Gastrocnemius medialis (tissue), 4 donors: Measurements from ENCODE around the gene ALKBH4. TPM values are rescaled to one million over a fixed set of nuclear protein-coding genes. Genes with fewer than 3 reads are reported as not detected.
A peak's percentile ranks its signal among the peaks of the same experiment; 100 is the strongest.

Source experiments
- ATAC-seq, 2 donors: fragments of 150-250 bp; one replicate each; pipeline ENCODE4 v1.9.1; 2016
- DNase-seq, 2 donors: peaks; one replicate each; pipeline ENCODE4 v3.0.0-alpha.2; 2019
- H3K27ac ChIP-seq, 4 donors: fragments of 200-600 bp; sonication (generic); 1 replicate in 1 of 4; 2 replicates in 3 of 4; pipeline ENCODE4 v1.5.1; 2016 to 2018; ENCODE audit warnings: mild to moderate bottlenecking in 2 of 4, moderate library complexity in 1 of 4
- H3K27me3 ChIP-seq, 3 donors: fragments of 200-600 bp; sonication (generic) in 2 of 3; 1 replicate in 1 of 3; 2 replicates in 2 of 3; pipeline versions ENCODE4 v1.5.1 to v1.6.0; 2016 to 2019; ENCODE audit warnings: mild to moderate bottlenecking in 1 of 3, moderate library complexity in 1 of 3
- H3K36me3 ChIP-seq, 2 donors: fragments of 200-600 bp; sonication (generic) in 1 of 2; one replicate each; pipeline ENCODE4 v1.5.1; 2017 to 2018
- H3K4me1 ChIP-seq, 2 donors: fragments of 200-600 bp; sonication (generic) in 1 of 2; one replicate each; pipeline ENCODE4 v1.5.1; 2016 to 2017; ENCODE audit warnings: mild to moderate bottlenecking in 2 of 2
- H3K4me3 ChIP-seq, 4 donors: fragments of 200-600 bp; sonication (generic) in 3 of 4; 1 replicate in 1 of 4; 2 replicates in 3 of 4; pipeline ENCODE4 v1.5.1; 2016 to 2019; ENCODE audit warnings: mild to moderate bottlenecking in 2 of 4
- H3K9me3 ChIP-seq, 3 donors: fragments of 200-600 bp; sonication (generic) in 2 of 3; 1 replicate in 1 of 3; 2 replicates in 2 of 3; pipeline ENCODE4 v1.5.1; 2016 to 2019
- CTCF ChIP-seq, 5 experiments: fragments of 450-650 bp in 3 of 5; fragments of 200-600 bp in 2 of 5; sonication (generic) in 2 of 5; IDR thresholded peaks in 4 of 5; conservative IDR thresholded peaks in 1 of 5; 1 replicate in 4 of 5; 2 replicates in 1 of 5; pipeline ENCODE4 v1.5.1; 2016 to 2019; ENCODE audit warnings: antibody characterized with exemption in 5 of 5, mild to moderate bottlenecking in 3 of 5, moderate library complexity in 3 of 5
- POLR2A ChIP-seq, 2 donors: fragments of 450-650 bp; IDR thresholded peaks; one replicate each; pipeline ENCODE4 v1.6.1; 2017; ENCODE audit warnings: antibody characterized with exemption in 2 of 2, mild to moderate bottlenecking in 2 of 2, moderate library complexity in 2 of 2
- in situ Hi-C, 4 donors: fragments of 200-750 bp; cut with MboI; loops; one replicate each; pipeline versions ENCODE4 v1.15.0 to v1.8.0; 2017; ENCODE audit warnings: low sequenced_read_pairs in 4 of 4
- intact Hi-C: fragments of 100-400 bp; cut with DNase I; formaldehyde crosslinking; loops from one replicate; pipeline ENCODE4 v1.15.1; 2023; ENCODE audit warnings: low total_unique reads
- total RNA-seq, 4 donors: library from RNA; depleted of rRNA; stranded (reverse); fragments of >200 nt; gene quantifications; one replicate each; pipeline versions ENCODE4 v1.1.0 to v1.2.3, GENCODE V29; 2016

The ALKBH4 gene
- total RNA-seq, 4 donors from 2014 or later, result 8.7 to 15.1 (median 10.9) TPM

DNA sequence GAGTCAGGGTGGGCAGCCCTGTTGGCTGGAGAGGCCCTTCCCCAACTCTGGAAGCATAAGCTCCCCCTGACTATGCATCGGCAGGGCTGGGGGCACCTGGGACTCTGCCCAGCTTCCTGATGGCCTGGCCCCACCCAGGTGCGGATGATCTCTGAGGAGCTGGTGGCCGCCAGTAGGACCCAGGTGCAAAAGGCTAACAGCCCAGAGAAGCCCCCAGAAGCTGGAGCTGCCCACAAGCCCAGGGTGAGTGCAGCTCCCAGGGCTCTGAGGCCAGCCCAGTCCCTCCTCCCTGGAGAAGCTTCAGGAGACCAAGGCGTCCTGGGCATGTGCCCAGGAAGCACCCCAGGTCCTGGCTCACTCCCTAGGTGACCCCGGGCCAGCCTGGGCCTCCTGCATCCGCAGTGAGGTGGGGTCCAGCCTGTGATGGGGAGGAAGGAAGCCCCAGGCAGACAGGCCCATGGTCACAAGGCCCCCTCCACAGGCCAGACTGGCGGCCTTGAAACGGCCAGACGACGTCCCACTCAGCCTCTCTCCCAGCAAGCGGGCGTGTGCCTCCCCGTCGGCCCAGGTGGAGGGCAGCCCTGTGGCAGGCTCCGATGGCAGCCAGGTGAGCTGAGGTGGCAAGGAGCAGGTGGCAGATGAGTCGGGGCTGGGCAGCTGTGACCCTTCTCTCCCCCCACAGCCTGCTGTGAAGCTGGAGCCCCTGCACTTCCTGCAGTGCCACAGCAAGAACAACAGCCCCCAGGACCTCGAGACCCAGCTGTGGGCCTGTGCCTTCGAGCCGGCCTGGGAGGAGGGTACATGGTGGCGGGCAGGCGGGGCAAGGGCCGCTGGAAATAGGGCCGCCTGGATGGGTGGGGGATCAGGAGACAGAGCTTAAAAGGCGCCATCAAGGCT, 3.2 kb upstream of the ALKBH4 start:
- intact Hi-C loops (no loop called here), in situ Hi-C loops (loop anchor here in 1 of 4 donors (10.0 kb wide), 1 partner anchor 63 kb away; no protein-coding TSS in a partner anchor)
- Histone ChIP-seq H3K27me3 (no peaks in the 10 kb centered on the region), H3K36me3 (peaks cover 0 to 7% of the 10 kb centered on the region in 2 donors), H3K9me3 (no peaks in the 10 kb centered on the region), H3K27ac (no peak overlapping the region), H3K4me3 (no peak overlapping the region), H3K4me1 (peaks cover 14 to 30% of the 10 kb centered on the region in 2 donors)
- ATAC-seq, result no peak
- TF ChIP-seq CTCF (IDR thresholded peaks at IDR 0.05 in 4 of 5, conservative IDR thresholded peaks at IDR 0.05 in 1 of 5) (no peak), POLR2A (IDR thresholded peaks at IDR 0.05) (no peak)
- DNase-seq, result no peak

DNA sequence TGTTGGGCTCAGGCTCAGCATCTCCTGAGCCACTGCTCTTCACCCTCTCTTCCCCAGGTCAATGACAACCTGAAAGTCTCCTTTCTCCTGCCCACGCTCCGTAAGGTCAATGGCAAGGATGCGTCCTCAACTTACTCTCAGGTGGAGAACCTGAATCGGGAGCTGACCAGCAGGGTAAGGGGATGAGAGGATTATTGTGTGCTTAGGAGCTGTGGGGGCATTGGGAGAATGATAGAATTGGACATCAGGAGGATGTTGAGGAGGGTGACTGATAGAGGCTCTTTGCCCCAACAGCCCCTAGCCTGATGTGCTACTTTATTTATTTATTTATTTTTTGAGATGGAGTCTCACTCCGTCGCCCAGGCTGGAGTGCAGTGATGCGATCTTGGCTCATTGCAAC, 1.4 kb upstream of the ALKBH4 start:
- no peaks in the 10 kb centered on the region for H3K27me3 ChIP-seq
- peaks cover 14 to 32% of the 10 kb centered on the region in 2 donors for H3K4me1 ChIP-seq
- in situ Hi-C loops, result loop anchor here in 1 of 4 donors (10.0 kb wide), 1 partner anchor 61 kb away; no protein-coding TSS in a partner anchor
- TF ChIP-seq POLR2A (IDR thresholded peaks at IDR 0.05) (no peak), CTCF (IDR thresholded peaks at IDR 0.05 in 4 of 5, conservative IDR thresholded peaks at IDR 0.05 in 1 of 5) (no peak)
- H3K4me3 ChIP-seq, result peak overlapping the region in 1 of 4 donors; percentile 100
- no peak for DNase-seq
- no peaks in the 10 kb centered on the region for H3K9me3 ChIP-seq
- H3K27ac ChIP-seq, result no peak overlapping the region
- no peak for ATAC-seq
- H3K36me3 ChIP-seq, result no peaks in the 10 kb centered on the region
- intact Hi-C loops, result no loop called here

DNA sequence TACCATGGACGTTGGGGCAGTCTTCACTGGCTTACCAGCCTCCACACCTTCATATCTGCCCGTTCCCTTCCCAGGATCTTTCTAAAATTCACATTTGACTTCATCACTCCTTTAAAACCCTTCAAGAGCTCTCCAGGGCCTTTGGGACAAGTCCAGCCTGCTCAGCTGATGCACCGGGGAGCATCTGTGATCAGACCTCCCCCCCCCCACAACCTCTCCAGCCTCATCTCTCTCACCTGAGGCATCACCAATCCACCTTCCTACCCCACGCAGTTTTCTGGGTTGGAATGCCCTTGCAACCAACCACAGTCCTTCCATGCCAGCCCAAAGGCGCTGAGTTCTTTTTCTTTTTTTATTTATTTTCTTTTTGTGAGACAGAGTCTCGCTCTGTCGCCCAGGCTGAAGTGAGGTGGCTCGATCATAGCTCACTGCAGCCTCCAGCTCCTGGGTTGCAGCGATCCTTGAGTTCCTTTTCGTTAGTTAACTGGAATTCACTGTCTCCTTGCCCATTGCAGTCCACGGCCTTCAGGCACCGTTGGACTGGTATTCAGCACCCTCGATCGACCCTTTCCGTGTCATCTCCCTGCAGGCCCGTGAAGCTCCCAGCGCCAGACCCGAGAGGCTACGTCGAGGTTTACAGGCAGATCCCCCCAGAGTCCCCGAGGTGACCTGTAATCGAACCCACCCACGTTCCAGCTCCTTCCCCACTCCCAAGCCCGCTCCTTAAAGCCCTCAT, 654 bp downstream of the ALKBH4 start:
- DNase-seq (no peak), ATAC-seq (peak; percentile 5 to 7)
- H3K9me3 ChIP-seq, result no peaks in the 10 kb centered on the region
- H3K4me3 ChIP-seq, result peak overlapping the region; percentile 88 to 100 (median 93)
- in situ Hi-C loops (loop anchor here in 1 of 4 donors (10.0 kb wide), 1 partner anchor 59 kb away; no protein-coding TSS in a partner anchor), intact Hi-C loops (no loop called here)
- peaks cover 14 to 26% of the 10 kb centered on the region in 2 donors for H3K4me1 ChIP-seq
- H3K27ac ChIP-seq, result peak overlapping the region; percentile 80 to 89 (median 84)
- TF ChIP-seq CTCF (IDR thresholded peaks at IDR 0.05 in 4 of 5, conservative IDR thresholded peaks at IDR 0.05 in 1 of 5) (no peak), POLR2A (IDR thresholded peaks at IDR 0.05) (no peak)
- H3K27me3 ChIP-seq, result no peaks in the 10 kb centered on the region
- peaks cover 0 to 6% of the 10 kb centered on the region in 2 donors for H3K36me3 ChIP-seq

- intact Hi-C loops, result no loop called here
- Histone ChIP-seq H3K9me3 (no peaks in the 10 kb centered on the region), H3K27me3 (no peaks in the 10 kb centered on the region), H3K4me3 (no peak overlapping the region), H3K36me3 (peaks cover 0 to 38% of the 10 kb centered on the region in 2 donors), H3K27ac (no peak overlapping the region), H3K4me1 (peaks cover 10 to 19% of the 10 kb centered on the region in 2 donors)
- in situ Hi-C loops, result loop anchor here in 1 of 4 donors (10.0 kb wide), 1 partner anchor 56 kb away; no protein-coding TSS in a partner anchor
- ATAC-seq (no peak), DNase-seq (no peak)
- no peak for TF ChIP-seq CTCF (IDR thresholded peaks at IDR 0.05 in 4 of 5, conservative IDR thresholded peaks at IDR 0.05 in 1 of 5)
These were observed 4.2 kb downstream of the ALKBH4 start for GRCh38 chr7:102460467-102460866.
